Tibial artery (tissue), 4 donors: ENCODE measurements around the gene ARFRP1.

Experiments
- DNase-seq, 2 donors: peaks; one replicate each; pipeline ENCODE4 v3.0.0-alpha.2; 2019
- H3K27ac ChIP-seq, 2 donors: fragments of 200-600 bp; sonication (generic) in 1 of 2; 1 replicate in 1 of 2; 2 replicates in 1 of 2; pipeline ENCODE4 v1.5.1; 2018 to 2019; ENCODE audit warnings: mild to moderate bottlenecking in 1 of 2
- H3K27me3 ChIP-seq, 2 donors: fragments of 200-600 bp; sonication (generic) in 1 of 2; one replicate each; pipeline versions ENCODE4 v1.5.1 to v1.6.0; 2016 to 2019
- H3K36me3 ChIP-seq, 3 donors: fragments of 200-600 bp; sonication (generic) in 2 of 3; one replicate each; pipeline ENCODE4 v1.5.1; 2016 to 2019; ENCODE audit warnings: mild to moderate bottlenecking in 2 of 3
- H3K4me1 ChIP-seq, 4 donors: fragments of 200-600 bp; sonication (generic) in 2 of 4; 1 replicate in 3 of 4; 2 replicates in 1 of 4; pipeline ENCODE4 v1.5.1; 2016 to 2019
- H3K4me3 ChIP-seq, 2 donors: fragments of 200-600 bp; sonication (generic) in 1 of 2; 1 replicate in 1 of 2; 2 replicates in 1 of 2; pipeline ENCODE4 v1.5.1; 2018 to 2019; ENCODE audit warnings: mild to moderate bottlenecking in 2 of 2
- H3K9me3 ChIP-seq, 3 donors: fragments of 200-600 bp; sonication (generic) in 1 of 3; one replicate each; pipeline ENCODE4 v1.5.1; 2016 to 2019
- intact Hi-C: fragments of 100-400 bp; cut with DNase I; formaldehyde crosslinking; loops from one replicate; pipeline ENCODE4 v1.15.0; 2023; ENCODE audit warnings: low total_unique reads
- TF ChIP-seq, protein P1 (sequence below), 2 experiments: fragments of 200-600 bp in 1 of 2; fragments of 450-650 bp in 1 of 2; IDR thresholded peaks; one replicate each; pipeline ENCODE4 v1.5.1; 2017 to 2019; ENCODE audit warnings: antibody characterized with exemption in 2 of 2, mild to moderate bottlenecking in 1 of 2, moderate library complexity in 1 of 2

The ARFRP1 gene

DNA sequence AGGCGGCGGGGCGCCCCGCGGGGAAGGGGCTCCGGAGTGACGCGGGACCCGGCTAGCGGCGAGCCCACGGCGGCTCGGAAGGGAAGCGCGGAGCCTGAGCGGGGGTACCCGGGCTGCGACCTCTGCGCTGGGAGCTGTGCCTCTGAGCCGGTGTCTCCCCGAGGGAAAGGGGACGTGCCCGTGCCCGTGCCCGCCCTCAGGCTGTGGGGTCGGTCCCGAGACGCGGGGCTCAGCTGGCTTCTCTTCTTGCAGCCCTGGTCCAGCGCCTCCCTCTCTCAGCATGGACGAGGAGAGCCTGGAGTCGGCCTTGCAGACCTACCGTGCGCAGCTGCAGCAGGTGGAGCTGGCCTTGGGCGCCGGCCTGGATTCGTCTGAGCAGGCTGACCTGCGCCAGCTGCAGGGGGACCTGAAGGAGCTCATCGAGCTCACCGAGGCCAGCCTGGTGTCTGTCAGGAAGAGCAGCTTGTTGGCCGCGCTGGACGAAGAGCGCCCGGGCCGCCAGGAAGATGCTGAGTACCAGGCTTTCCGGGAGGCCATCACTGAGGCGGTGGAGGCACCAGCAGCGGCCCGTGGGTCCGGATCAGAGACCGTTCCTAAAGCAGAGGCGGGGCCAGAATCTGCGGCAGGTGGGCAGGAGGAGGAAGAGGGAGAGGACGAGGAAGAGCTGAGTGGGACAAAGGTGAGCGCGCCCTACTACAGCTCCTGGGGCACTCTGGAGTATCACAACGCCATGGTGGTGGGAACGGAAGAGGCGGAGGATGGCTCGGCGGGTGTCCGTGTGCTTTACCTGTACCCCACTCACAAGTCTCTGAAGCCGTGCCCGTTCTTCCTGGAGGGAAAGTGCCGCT is 749 bp upstream of the ARFRP1 start:
- peaks cover 0 to 40% (median 28%) of the 10 kb centered on the region in 4 donors for H3K4me1 ChIP-seq
- TF ChIP-seq, protein P1, sequence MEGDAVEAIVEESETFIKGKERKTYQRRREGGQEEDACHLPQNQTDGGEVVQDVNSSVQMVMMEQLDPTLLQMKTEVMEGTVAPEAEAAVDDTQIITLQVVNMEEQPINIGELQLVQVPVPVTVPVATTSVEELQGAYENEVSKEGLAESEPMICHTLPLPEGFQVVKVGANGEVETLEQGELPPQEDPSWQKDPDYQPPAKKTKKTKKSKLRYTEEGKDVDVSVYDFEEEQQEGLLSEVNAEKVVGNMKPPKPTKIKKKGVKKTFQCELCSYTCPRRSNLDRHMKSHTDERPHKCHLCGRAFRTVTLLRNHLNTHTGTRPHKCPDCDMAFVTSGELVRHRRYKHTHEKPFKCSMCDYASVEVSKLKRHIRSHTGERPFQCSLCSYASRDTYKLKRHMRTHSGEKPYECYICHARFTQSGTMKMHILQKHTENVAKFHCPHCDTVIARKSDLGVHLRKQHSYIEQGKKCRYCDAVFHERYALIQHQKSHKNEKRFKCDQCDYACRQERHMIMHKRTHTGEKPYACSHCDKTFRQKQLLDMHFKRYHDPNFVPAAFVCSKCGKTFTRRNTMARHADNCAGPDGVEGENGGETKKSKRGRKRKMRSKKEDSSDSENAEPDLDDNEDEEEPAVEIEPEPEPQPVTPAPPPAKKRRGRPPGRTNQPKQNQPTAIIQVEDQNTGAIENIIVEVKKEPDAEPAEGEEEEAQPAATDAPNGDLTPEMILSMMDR (IDR thresholded peaks at IDR 0.05) = no peak
- intact Hi-C loops = loop anchor here (5.0 kb wide), 2 partner anchors 51 to 81 kb away; partner anchors contain the start of genes GMEB2 and RTEL1

DNA sequence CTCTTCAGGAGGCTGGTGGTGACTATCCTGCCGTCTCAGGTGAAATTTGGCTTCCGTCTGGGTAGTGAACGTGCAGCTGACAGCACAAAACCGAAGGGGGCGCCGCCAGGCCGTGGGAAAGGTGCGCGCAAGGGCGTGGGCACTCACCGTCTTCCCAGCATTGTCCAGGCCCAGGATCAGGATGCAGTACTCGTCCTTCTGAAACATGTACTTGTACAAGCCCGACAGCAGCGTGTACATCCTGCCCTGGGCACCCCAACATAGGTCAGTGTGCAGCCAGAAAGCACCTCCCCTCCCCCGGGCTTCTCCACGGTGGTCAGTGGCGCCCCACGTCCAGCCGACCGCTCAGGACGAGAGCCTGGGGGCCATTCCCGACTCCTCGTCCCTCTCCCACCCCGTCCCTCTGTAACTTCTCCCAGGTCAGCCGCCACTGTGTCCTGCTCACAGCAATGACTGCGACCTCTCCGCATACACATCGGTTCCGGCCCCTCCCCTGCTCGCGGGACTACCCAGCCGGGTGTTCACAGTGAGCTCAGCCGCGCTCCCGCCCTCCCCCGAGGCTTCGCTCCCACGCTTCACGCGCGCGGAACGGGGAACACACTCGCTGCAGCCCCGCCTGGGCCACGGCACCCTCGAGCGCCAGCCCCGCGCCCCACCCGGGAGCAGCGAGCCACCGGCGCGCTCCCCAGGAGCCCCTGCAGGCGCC is 771 bp downstream of the ARFRP1 start:
- intact Hi-C loops = loop anchor here (5.0 kb wide), 2 partner anchors 50 to 80 kb away; partner anchors contain the start of genes GMEB2 and RTEL1
- DNase-seq = peak in 1 of 2 donors; percentile 74
- TF ChIP-seq, protein P1 (IDR thresholded peaks at IDR 0.05) = no peak
- Histone ChIP-seq H3K36me3 (peaks cover 27 to 70% (median 42%) of the 10 kb centered on the region in 3 donors), H3K4me3 (peak overlapping the region; percentile 82 to 83), H3K9me3 (no peaks in the 10 kb centered on the region), H3K27me3 (no peaks in the 10 kb centered on the region), H3K27ac (peak overlapping the region; percentile 76 to 86), H3K4me1 (peaks cover 0 to 40% (median 28%) of the 10 kb centered on the region in 4 donors)

More for the DNA sequence above, 749 bp upstream of the ARFRP1 start:
- Histone ChIP-seq H3K27me3 (no peaks in the 10 kb centered on the region), H3K9me3 (no peaks in the 10 kb centered on the region), H3K4me3 (peak overlapping the region; percentile 82 to 83), H3K36me3 (peaks cover 40 to 75% (median 50%) of the 10 kb centered on the region in 3 donors), H3K27ac (peak overlapping the region; percentile 76 to 86)
- peak in 1 of 2 donors; percentile 66 for DNase-seq

DNA sequence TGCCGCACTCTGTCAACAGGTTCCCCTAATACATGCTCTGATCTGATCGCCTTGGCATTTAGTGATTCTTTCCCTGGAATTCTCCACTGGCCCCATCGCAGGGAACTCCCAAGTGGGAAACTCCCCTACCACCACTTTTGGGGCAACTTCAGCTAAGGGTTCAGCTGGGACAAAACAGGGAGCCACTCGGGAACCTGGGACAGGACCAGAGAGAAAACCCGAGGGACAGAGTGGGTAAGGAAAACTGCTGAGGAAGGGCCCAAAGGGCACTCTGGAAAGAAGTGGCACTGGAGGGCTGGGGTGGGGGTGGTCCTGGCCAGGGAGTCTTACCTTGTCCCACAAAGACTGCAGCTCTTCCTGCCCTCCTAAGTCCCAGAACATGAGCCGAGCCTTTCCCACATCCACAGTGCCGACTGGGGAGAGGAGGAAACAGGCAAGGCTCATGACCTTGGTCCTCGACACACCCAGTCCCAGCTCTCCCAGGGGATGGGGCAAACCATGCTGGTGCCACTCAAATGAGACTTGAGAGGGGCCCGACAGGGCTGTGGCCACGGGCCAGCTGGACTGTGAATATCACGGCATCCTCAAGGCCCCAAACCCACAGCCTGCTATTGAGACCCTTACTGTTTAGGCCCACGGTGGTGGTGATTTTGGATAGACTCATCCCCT is 1.6 kb downstream of the ARFRP1 start:
- DNase-seq = peak in 1 of 2 donors; percentile 53
- H3K4me3 ChIP-seq = peak overlapping the region in 1 of 2 donors; percentile 82
- peak overlapping the region in 1 of 2 donors; percentile 76 for H3K27ac ChIP-seq
- intact Hi-C loops = loop anchor here (5.0 kb wide), 2 partner anchors 49 to 79 kb away; partner anchors contain the start of genes GMEB2 and RTEL1
- H3K9me3 ChIP-seq = no peaks in the 10 kb centered on the region
- TF ChIP-seq, protein P1 (IDR thresholded peaks at IDR 0.05) = no peak
- no peaks in the 10 kb centered on the region for H3K27me3 ChIP-seq
- H3K4me1 ChIP-seq = peaks cover 0 to 38% (median 28%) of the 10 kb centered on the region in 4 donors
- peaks cover 21 to 69% (median 34%) of the 10 kb centered on the region in 3 donors for H3K36me3 ChIP-seq

DNA sequence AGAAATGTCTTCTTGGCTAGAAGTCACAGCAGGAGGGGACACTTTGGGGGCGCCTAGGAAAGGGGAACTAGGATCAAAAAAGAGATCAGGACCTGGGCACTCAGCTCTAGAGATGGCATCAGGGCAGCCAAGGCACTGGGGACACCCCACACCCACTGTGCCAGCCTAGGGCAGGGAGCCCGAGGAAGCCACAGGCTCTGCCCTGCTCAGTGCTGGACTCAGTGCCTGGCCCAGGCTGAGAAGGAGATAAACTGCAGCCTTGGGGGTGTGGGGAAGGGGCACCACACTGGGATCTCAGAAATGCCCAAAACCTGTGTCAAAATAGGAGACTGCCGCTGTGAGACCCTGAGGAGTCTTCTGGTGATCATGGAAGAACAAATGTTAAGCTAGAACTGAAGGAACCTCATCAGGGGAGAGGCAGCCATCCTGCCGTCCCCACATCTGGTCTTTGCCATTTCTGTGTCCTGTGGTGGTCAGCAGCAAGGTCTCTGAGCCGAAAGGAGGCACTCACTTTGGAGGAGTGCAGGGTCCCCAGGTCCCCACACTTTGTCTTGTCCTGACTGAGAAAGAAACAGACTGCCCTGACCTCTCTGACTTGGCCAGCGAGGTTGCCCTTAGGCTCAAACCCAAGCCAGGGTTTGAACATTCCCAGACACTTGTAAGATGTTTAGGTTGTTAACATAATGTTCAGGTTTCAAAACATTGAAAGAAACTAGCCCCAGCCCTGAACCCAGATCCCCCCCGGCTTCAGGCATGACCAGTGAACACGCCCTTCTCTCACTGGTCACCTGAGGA is 2.3 kb downstream of the ARFRP1 start:
- peaks cover 0 to 34% (median 26%) of the 10 kb centered on the region in 4 donors for H3K4me1 ChIP-seq
- peaks cover 14 to 72% (median 31%) of the 10 kb centered on the region in 3 donors for H3K36me3 ChIP-seq
- H3K9me3 ChIP-seq = no peaks in the 10 kb centered on the region
- H3K27ac ChIP-seq = no peak overlapping the region
- no peak overlapping the region for H3K4me3 ChIP-seq
- TF ChIP-seq, protein P1 (IDR thresholded peaks at IDR 0.05) = no peak
- H3K27me3 ChIP-seq = no peaks in the 10 kb centered on the region
- peak in 1 of 2 donors; percentile 50 for DNase-seq
- intact Hi-C loops = loop anchor here (5.0 kb wide), 2 partner anchors 48 to 78 kb away; partner anchors contain the start of genes GMEB2 and RTEL1
